Medulla oblongata (tissue), 1 donor: ENCODE results near the gene NR2F1-AS1.
"Not testable (repeated sequence)": the region's sequence is repeated elsewhere in the genome, so short reads cannot be mapped to it uniquely, and the experiment has no call there.

ENCODE experiments used
- DNase-seq: peaks from one replicate; pipeline ENCODE4 v3.0.0-alpha.2; 2015; ENCODE audit errors: extremely low spot score

The NR2F1-AS1 gene

DNA sequence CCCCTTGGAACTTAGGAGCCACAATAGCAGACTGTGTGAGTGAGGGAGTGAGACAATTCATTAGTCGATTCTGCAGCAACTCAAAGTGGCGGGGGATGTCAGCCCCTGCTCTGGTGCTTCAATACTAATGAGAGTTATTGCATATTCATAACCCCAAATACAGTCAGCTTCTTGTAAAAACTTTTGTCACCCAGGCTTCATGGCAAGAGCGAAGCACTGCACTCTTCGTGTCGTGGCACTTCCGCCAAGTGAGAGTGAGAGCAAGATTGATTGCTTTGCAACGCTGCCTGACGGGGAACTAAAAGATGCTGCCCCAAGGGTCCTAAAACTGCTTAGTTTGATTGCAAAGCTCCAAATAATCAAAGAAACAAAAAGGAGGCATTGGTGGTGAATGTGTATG is 150.9 kb downstream of the NR2F1-AS1 start:
- DNase-seq = no peak

DNA sequence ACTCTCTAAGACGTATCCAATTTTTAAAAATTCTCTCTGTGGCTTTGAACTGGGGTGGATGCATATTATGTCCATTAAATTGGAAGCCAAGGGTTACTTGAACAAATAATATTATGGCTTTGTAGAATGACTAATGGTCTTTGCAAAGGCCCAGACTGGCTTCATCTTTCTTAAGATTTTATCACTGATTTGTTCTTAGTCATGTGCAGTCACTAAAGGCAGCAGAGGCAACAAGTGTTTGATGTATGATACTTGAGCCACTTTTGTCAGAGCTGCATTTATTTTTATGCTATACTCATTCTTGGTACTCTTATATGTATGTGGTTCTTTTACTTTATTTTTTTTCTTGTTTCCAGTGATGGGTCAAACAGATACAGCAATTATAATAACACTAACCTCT is 152.2 kb downstream of the NR2F1-AS1 start:
- no peak for DNase-seq

DNA sequence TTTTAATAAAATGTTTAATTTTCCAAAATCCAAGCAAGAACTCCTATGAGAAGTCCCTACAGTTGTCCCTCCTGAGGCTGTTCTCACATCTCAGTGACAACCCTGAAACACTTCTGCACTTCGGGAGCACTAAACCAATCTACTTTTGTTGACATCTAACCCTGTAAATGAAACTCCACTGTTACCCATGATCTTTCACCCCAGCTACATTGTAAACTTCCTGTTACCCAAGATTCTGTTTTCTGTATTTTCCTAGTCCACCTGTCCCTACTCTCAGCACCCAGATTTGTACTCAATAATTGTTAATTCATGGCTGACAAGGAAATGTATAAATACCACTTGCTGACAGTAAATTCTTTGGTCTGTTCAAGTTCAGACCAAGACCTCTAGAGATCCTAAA is 153.7 kb downstream of the NR2F1-AS1 start:
- no peak for DNase-seq

DNA sequence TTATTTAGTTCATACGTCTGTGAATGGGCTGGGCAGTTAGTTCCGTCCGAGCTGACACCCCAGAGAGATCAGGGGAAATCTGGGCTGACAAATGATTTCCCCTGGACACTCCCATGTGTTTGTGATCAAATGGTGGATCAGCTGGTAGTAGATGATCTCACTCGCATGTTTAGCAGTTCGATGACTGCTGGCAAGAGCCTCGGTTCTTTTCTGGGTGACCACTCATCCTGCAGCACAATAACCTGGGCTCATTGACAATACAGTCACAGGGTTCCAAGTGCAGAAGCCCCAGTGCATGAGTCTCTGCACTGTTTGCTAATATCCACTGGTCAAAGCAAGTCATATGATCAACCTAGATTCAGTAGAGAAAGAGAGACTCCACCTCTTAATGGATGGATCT is 155.9 kb downstream of the NR2F1-AS1 start:
- peak; percentile 68 for DNase-seq

DNA sequence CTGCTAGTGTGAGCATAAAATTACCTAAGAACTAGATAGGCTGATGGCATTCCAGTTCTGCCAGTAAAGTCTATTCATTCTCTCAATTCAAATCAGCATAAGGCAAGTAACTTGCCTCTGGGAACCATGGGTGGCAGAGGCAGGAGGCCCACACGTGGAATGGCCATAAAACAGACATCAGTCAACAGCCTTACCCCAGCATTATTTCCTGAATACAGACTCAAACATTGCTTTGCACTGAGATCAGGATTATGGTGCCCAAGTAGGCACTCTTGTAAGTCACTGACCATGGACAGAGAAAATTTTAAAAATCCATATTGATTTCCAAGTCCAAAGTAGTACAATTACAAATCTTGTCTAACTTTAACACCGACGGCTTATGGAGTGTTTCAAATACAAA is 157.7 kb downstream of the NR2F1-AS1 start:
- DNase-seq = no peak

DNA sequence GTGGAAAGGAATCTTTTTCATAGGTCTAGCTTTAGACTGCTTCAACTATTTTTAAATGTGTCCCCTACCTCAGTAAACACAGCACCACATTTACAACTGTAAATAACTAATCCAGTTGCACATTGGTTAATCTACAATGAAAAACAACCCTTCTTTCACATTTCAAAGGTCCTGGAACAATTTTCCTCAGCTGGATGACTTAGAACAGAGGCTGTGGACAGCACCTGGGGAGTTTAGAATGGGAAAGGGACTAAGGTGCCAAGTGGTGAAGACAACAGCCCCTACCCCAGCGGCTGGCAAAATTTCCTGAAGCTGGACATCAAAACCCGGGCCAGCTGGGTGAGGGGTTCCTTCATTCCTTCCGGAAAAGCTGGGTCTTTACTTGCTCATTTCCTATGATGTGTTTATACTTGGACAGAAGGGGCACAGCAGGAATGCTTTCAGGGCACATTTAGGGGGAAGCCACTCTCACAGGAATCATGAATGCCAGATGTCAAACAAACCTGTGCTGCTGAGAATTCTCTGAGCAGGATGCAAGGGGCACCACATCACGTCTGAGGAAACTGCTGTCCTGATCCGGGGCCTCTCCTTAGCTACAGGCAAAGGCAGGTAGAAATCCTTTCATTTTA is 158.3 kb downstream of the NR2F1-AS1 start:
- DNase-seq = no peak

DNA sequence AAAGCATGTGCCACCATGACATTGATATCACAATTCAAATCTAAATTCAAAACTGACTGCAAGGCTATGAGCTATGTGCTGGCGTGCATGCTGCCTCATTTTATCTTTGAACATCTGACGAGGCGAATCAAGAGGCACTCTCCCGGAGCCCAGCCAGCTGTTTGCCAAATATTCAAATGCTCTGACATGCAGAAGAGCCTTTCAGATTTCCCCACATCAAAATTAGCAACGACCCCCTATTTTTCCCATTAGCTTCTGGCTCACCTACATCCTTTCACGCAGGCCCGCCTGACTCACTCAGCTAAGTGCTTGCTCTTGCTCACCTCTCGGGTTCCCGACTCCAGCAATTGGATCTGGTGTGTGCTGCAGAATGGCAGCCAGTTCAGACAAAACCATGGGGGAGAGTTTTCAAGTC is 159.0 kb downstream of the NR2F1-AS1 start:
- DNase-seq = peak; percentile 23

DNA sequence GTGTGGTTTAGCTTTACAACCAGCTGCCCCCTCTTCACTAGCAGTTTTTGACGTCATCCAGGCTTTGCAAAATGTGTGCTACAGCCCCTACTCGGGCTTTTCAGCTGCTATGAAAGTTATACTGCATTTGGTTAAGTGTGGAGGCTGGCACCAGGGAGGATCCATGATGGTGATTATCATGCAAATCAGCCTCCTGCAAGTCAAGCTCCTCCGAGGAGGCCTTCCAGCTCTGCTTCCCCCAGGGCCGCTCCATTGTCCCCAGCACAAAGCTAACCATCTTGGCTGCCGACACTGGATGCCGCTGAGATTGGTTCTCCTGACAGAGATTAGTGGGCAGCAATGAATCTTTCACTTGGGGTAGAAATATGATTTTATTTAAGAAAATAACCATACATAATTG is 159.6 kb downstream of the NR2F1-AS1 start:
- DNase-seq = peak; percentile 56

DNA sequence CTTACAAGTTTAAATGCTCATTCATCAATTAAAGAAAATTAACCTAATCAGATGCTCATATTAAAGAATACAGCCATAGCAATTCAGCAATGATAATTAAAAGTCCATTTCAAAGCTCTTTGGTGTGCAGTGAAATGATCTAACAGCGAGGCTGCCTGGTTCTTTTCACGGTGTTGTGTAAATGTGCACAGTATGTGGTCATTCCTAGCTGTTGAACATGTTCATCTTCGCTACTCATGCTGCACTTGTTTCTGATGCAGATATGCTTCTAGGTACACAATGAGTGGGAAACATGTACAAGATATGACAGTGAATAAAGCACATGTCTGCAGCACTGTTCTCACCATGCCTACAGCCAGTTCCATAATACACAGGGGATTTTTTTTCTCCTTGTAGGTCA is 163.5 kb downstream of the NR2F1-AS1 start:
- no peak for DNase-seq

DNA sequence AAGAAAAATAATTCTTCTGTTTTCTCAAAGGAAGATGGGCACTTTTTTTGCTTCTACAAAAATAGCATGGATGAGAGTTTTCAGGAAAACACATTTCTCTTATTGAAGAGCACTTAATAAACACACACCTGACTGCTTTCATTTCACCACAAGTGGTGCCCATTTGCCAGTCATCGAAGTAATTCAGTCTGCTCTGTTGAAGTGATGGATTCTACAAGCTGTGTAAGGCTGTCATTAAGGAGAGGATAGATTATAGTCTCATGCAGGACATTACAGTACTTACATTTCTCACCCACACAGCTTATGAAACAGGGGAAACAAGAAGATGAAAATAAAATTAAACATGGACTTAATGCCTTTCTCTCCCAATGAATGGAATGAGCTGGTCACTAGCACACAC is 165.2 kb downstream of the NR2F1-AS1 start:
- no peak for DNase-seq

DNA sequence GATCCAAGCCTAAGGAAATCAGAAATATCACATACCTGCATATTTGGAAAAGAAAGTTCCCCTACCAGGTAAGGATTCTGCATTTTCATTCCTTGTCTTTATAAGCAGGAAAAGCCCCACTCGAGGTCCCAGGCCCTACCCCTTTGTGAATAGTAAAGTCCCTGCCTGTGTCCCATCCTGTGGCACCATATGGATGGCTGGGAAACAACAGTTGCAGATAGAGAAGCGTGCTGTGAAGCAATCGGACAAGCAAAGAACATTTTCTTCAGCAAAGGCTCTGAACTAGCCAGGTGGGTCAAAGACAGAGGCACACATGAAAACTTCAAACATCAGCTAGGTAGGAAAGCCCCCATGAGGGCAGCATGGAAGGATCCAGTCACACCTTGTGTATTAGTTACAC is 169.3 kb downstream of the NR2F1-AS1 start:
- no peak for DNase-seq

DNA sequence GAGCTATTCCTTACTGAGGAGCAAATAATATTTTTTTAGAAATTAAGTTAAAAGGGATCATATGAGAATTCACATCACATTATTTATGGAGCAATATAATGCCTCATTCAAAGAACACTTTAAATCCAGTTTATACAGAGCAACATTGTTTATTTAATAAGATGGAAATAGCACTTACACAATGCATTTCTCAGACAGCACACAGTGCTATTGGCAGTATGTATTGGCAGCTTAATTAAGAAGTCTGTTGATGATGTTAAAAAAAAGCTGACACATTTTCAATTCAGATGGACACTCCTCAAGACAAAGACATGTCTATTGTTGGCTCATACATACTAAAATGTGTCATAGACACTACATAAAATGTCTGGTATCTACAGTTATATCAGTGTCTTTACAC is 171.3 kb downstream of the NR2F1-AS1 start:
- DNase-seq = no peak

DNA sequence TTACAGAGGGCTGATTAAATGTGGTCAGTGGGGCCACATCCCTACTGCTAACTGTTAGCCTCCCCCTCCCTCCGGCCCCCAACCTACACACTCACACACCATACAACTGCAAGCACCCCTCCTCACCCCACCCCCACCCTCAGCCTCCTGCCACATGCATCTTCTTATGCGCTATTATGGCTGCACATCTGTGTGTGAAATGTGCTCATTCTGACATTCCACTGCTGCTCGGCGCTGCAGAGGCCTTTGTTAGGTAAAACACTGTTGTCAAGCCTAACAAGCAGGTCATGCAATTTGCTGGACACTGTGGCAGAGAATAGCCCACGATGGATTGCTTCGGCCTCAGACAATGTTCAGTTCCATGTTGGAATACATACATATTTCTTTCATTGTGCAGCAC is 173.6 kb downstream of the NR2F1-AS1 start:
- no peak for DNase-seq

DNA sequence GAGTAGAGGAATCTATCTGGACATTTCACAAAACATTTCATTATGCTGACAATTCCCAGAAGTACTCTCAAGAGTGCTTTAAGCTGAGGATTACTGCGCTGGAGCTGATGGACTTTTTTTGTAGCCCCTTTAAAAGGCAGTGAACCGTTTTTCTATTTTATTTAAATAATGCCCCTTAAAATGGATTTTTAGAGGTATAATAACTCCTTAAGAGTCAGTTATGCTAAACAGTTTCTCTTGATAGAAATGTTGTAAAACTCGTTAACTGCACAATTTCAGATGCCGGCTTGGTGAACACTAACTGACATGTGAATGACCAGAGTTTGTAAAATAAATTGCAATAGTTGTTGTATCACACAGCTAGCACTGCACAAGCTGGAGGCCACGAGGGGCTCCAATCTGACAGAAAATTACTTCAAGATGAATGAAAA is 174.0 kb downstream of the NR2F1-AS1 start:
- no peak for DNase-seq

DNA sequence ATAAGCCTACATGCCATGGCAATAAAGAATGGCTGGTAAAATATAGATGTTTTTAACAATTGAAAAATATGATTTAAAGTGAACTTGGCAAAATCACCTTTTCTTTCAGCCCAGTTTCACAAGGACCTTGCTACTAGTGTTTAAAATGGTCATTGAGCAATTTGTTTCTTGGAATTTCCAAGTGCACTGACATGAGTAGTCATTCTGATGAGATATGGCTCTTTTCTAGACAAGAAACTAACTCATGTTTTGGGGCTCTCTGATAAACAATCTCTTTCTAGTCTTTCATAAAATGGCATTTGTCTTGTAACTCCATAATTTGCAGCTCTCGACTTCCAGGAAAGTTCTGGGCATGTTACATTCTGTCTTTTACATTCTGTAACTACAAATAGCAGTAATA is 176.8 kb downstream of the NR2F1-AS1 start:
- DNase-seq = no peak

DNA sequence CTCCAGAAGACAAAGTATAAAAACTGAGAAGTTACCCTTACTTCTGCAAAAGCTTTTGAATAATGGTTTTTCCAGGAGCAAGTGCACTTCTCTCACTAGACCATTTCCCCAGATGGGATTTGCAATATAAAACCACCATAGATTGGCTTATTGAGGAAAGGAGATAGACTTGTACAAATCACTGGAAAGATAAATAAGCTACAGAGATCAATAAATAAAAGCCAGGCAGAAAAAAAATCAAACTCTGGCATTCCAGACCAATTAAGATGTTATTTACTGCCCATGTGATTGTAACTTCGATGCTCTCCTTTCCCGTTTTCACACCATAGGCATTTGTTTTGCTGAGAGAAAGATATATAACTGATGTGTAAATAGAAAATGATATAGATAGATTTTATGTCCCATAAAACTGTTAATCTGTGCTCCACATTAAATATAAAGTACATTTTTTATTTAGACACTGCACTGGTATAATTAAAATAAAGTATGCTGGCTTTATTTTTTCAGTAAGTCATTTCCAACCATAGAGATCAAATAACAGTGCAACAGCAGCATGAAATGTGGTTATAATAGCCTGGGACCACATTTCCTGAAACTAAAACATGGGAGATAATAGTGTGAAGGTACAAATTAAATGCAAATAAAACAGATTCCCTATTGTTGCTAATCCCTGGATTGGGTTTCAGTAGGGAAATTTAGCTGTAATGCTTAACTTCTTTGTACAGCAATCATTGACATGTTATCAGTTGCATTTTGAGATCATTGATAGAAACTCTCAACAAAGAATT is 177.7 kb downstream of the NR2F1-AS1 start:
- no peak for DNase-seq

DNA sequence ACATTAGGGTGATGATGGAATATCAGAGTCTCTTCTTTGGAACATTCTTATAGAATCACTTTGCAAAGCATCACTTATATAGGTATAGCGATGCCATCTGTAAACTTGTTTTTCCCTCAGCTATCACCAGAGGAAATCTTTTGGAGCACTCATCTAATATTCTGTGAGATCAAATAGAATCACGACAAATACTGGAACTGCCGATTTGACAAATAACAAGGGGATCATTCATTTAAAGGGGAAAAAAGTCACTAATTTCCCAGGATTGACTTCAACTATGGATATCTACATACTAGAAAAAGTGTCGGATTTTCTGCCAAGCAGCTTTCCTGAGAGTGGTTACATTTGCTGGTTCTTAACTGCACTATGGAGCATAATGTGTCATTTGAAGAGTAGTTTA is 178.6 kb downstream of the NR2F1-AS1 start:
- no peak for DNase-seq

DNA sequence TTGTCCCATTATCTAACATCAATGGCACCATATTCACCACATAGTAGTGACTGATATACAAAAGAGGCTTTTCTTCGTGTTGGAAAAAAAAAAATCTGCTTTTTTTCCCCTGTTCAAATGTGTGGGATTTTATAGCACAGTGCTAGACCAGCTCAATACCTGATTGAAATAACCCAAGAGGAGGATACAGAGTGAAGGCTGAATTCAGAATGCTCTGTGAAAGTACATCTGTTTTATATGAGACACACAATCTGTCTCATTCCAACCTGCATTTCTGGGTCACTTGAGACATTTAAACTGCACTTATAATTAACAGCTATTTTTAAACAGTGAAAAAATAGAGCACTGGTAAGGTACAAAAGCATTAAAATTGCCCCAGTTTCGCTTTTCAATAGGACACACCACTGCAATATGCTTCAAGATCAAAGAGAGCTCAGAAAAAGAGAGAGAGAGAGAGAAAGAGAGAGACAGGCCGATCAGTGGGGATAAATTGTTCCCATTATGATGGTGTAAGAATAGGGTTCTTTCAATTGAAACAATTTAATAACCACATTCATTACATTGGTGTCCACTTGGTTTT is 179.3 kb downstream of the NR2F1-AS1 start:
- DNase-seq = no peak

DNA sequence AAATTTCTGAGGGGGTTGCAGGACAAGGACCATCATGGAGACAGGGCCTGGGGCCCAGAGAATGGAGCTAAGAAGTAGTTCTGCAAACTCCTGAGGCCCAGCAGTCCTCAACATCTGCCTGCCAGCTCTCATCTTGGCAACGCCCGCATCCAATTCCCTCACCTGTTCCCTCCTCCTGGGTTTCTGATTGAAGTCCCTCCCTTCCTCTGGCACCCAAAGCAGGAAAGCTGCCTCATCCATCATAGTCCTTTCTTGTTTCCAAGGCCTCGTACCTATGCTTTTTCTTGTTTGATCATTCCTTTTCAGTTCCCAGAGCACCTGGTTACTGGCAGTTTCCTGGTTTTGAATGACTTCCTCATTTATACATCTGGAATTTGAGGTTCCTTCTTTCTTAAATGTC is 181.3 kb downstream of the NR2F1-AS1 start:
- no peak for DNase-seq

DNA sequence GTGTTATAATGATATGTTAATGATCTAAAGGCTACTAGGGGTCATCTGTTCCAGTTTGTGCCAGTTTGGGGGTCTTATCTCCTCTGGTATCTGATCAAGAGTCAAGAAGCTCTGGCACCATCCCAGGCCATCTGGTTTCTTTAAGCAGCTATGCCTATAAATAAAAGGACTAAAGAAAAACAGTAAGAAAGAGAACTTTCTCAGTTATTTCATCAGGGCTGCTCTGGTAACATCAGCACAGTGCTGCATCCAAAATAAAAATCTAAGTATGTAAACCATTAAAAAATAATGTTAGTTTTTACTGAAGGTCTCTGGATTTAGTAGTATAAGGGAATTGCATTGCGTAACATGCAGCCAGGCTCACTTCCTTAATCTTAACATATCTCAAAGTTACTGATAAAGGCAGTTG is 185.0 kb downstream of the NR2F1-AS1 start:
- DNase-seq = no peak

DNA sequence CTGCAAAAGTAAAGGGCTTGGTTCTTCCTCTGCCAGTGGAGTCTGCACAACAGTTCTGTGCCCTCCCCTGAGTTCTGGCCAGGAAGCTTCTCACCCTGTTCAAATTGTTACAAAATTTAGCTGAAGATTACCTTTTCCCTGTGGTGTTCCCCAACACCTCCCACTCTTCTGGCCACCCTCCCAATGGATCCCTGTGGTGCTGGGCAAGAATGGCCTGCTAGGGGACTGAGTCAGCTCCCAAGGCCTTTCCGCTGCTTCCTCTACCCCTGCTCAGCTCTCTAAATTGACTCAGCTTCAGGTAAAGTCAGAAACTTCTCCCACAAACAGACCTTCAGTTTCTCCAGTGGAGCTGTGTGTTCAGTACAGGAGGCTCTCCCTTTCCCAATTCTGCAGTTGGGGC is 186.0 kb downstream of the NR2F1-AS1 start:
- no peak for DNase-seq

DNA sequence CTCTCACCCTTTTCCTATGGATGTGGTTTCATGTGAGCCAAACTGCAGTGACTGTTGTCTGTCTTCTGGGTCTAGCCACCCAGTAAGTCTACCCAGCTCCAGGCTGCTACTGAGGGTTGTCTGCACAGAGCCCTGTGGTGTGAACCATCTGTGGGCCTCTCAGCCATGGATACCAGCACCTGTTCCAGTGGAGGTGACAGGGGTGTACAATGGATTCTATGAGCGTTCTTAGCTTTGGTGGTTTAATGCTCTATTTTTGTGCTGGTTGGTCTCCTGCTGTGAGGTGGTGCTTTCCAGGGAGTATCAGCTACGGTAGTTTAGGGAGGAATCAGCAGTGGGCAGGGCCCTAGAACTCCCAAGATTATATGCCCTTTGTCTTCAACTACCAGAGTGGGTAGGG is 186.7 kb downstream of the NR2F1-AS1 start:
- DNase-seq = no peak

DNA sequence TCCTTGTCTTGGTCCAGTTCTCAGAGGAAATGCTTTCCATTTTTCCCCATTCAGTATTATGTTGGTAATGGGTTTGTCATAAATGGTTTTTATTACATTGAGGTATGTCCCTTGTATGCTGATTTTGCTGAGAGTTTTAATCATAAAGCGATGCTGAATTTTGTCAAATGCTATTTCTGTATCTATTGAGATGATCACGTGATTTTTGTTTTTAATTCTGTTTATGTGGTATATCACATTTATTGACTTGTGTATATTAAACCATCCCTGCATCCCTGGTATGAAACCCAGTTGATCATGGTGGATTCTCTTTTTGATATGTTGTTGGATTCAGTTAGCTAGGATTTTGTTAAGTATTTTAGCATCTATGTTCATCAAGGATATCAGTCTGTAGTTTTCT is 189.8 kb downstream of the NR2F1-AS1 start:
- DNase-seq = not testable (repeated sequence)
